PC-9 (cell line): ENCODE results near the gene ROBO2. TPM values are rescaled to one million over a fixed set of nuclear protein-coding genes. Genes with fewer than 3 reads are reported as not detected.
A peak's percentile ranks its signal among the peaks of the same experiment; 100 is the strongest.

Source experiments
- BruUV-seq: library from RNA; stranded (reverse); fragments of 400-500 nt; replicated peaks from 2 replicates; lab custom pipeline; 2021; lab: Mats Ljungman, UMichigan
- CTCF ChIA-PET: fragments of 300-600 bp; sonication (Branson Sonifier 250); formaldehyde crosslinking; loops from one replicate; lab custom pipeline; 2022; ENCODE audit warnings: antibody characterized with exemption; lab: Charles Lee
- POLR2A ChIA-PET: fragments of 300-600 bp; sonication (Branson Sonifier 250); formaldehyde crosslinking; loops from one replicate; lab custom pipeline; 2022; ENCODE audit warnings: antibody characterized with exemption; ENCODE audit not compliant: unreplicated experiment; lab: Charles Lee
- DNase-seq, 2 experiments: peaks; one replicate each; pipeline versions ENCODE4 v3.0.0 to v3.0.0-alpha.2; 2015 to 2022; ENCODE audit warnings: mixed read lengths in 1 of 2
- H2AFZ ChIP-seq: fragments of 200-600 bp; sonication (generic); 2 replicates; pipeline ENCODE4 v1.8.1; 2017; ENCODE audit warnings: antibody characterized with exemption
- H3F3A ChIP-seq: fragments of 200-600 bp; sonication (generic); 2 replicates; pipeline ENCODE4 v1.8.1; 2017; ENCODE audit warnings: antibody characterized with exemption, mild to moderate bottlenecking, low read depth; ENCODE audit not compliant: insufficient read depth
- H3K27ac ChIP-seq: fragments of 200-600 bp; sonication (generic); 2 replicates; pipeline ENCODE4 v1.6.1; 2016; ENCODE audit warnings: mixed run types
- H3K27me3 ChIP-seq: fragments of 200-600 bp; sonication (generic); 2 replicates; pipeline ENCODE4 v1.6.1; 2016; ENCODE audit warnings: low read depth, mixed run types; ENCODE audit not compliant: insufficient read depth
- H3K36me3 ChIP-seq: fragments of 200-600 bp; sonication (generic); 2 replicates; pipeline ENCODE4 v1.6.1; 2016; ENCODE audit warnings: low read depth, mixed run types
- H3K4me1 ChIP-seq: fragments of 200-600 bp; sonication (generic); replicated peaks from 2 replicates; pipeline ENCODE4 v1.6.1; 2016; ENCODE audit warnings: mixed run types; ENCODE audit not compliant: insufficient read depth
- H3K4me2 ChIP-seq: fragments of 200-600 bp; sonication (generic); 2 replicates; pipeline ENCODE4 v1.6.1; 2017; ENCODE audit warnings: mixed run types
- H3K4me3 ChIP-seq: fragments of 200-600 bp; sonication (generic); 2 replicates; pipeline ENCODE4 v1.6.1; 2016; ENCODE audit warnings: mixed run types
- H3K79me2 ChIP-seq: fragments of 200-600 bp; sonication (generic); 2 replicates; pipeline ENCODE4 v1.6.1; 2017; ENCODE audit warnings: low read depth, mixed run types
- H3K9me2 ChIP-seq: fragments of 200-600 bp; sonication (generic); 2 replicates; pipeline ENCODE4 v1.8.1; 2017; ENCODE audit warnings: mild to moderate bottlenecking; ENCODE audit not compliant: insufficient read depth
- H3K9me3 ChIP-seq: fragments of 200-600 bp; sonication (generic); 2 replicates; pipeline ENCODE4 v1.8.1; 2016; ENCODE audit warnings: low read depth; ENCODE audit not compliant: insufficient read depth
- H4K20me1 ChIP-seq: fragments of 200-600 bp; sonication (generic); 2 replicates; pipeline ENCODE4 v1.8.1; 2017; ENCODE audit not compliant: insufficient read depth
- CTCF ChIP-seq: fragments of 200-600 bp; sonication (generic); conservative IDR thresholded peaks from 2 replicates; pipeline ENCODE4 v1.6.1; 2017; ENCODE audit warnings: mixed run types, antibody characterized with exemption, mild to moderate bottlenecking, moderate library complexity
- EZH2 ChIP-seq: fragments of 200-600 bp; sonication (generic); IDR thresholded peaks from 2 replicates; pipeline ENCODE4 v1.8.0; 2017; ENCODE audit warnings: antibody characterized with exemption, low read depth
- intact Hi-C: fragments of 100-400 bp; cut with micrococcal nuclease; formaldehyde crosslinking; loops from one replicate; pipeline ENCODE4 v1.10.0; 2022; ENCODE audit not compliant: unreplicated experiment
- total RNA-seq: library from RNA; stranded (reverse); gene quantifications from 2 replicates; pipeline ENCODE4 v1.2.3, GENCODE V29; 2021

Gene ROBO2
- total RNA-seq, 1 experiment from 2014 or later = 0.39 TPM

- H3K9me2 ChIP-seq = no peaks in the 10 kb centered on the region
- no peak overlapping the region for H2AFZ ChIP-seq
- TF ChIP-seq EZH2 = no peak
- no peak for TF ChIP-seq CTCF
- DNase-seq = no peak
- H3K4me3 ChIP-seq = no peak overlapping the region
- no peaks in the 10 kb centered on the region for H3K9me3 ChIP-seq
- intact Hi-C loops = no loop called here
- H3F3A ChIP-seq = no peaks in the 10 kb centered on the region
- no peaks in the 10 kb centered on the region for H3K4me1 ChIP-seq
- H3K79me2 ChIP-seq = no peaks in the 10 kb centered on the region
- BruUV-seq = no TSS peak
- H3K27ac ChIP-seq = no peak overlapping the region
- no peaks in the 10 kb centered on the region for H3K36me3 ChIP-seq
- ChIA-PET POLR2A (no interaction called here), CTCF (no interaction called here)
- H4K20me1 ChIP-seq = no peaks in the 10 kb centered on the region
- H3K4me2 ChIP-seq = no peak overlapping the region
- no peaks in the 10 kb centered on the region for H3K27me3 ChIP-seq
Measured at GRCh38 chr3:77028005-77028404, 11.9 kb upstream of the ROBO2 start.

GRCh38 chr3:77038468-77038929, 1.4 kb upstream of the ROBO2 start:
- ChIA-PET POLR2A (interaction anchor here (0.6 kb wide), 1 partner anchor 1552 kb away, joined by 3 read pairs; no protein-coding TSS in a partner anchor), CTCF (interaction anchor here (1.3 kb wide), 1 partner anchor 1607 kb away, joined by 9 read pairs; no protein-coding TSS in a partner anchor)
- H3K9me2 ChIP-seq = no peaks in the 10 kb centered on the region
- no peaks in the 10 kb centered on the region for H4K20me1 ChIP-seq
- peaks cover 7% of the 10 kb centered on the region; the same call in 1 of the 2 replicates for H3K27me3 ChIP-seq
- H3K4me1 ChIP-seq = no peaks in the 10 kb centered on the region
- no peaks in the 10 kb centered on the region for H3K79me2 ChIP-seq
- H2AFZ ChIP-seq = no peak overlapping the region
- H3K36me3 ChIP-seq = no peaks in the 10 kb centered on the region
- no peaks in the 10 kb centered on the region for H3F3A ChIP-seq
- H3K27ac ChIP-seq = no peak overlapping the region
- no peak overlapping the region for H3K4me3 ChIP-seq
- DNase-seq = peak in 1 of 2 experiments; percentile 45
- no peaks in the 10 kb centered on the region for H3K9me3 ChIP-seq
- BruUV-seq = no TSS peak
- no peak overlapping the region for H3K4me2 ChIP-seq
- intact Hi-C loops = loop anchor here (1.0 to 2.0 kb wide), 2 partner anchors 216 to 1607 kb away; no protein-coding TSS in a partner anchor
- no peak for TF ChIP-seq EZH2
- TF ChIP-seq CTCF = peak; percentile 62

DNA sequence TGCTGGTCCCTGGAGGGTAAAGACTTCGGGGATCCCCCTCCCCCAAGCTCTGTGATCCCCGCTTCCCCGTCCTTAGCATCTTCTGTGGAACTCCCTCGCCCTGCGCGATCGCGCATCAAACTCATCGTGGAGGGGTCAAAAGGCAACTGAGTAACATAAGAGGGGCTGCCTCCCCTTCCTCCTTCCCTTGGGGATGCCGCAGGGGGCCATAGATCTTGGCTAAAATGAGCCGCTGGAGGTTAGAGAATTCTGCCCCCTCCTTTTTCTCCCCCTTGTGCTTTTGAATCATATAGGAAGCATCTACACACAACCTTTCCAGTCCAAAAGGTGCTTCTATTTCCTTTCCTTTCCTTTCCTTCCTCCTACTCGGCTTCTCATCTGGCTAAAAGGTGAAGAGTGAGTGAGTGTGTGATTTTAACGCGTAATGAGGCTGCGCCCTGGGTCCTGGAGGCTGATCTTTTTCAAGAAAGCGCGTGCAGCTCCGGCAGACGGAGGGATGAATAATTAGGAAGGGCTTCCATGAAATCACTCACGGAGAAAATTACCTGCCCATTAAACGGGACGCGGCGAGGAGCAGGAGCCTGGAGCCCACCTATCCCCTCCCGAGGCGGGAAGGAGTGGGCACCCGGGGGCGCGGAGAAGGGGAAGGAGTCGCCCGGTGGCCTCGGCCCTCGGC, 831 bp upstream of the ROBO2 start:
- H3K4me3 ChIP-seq = no peak overlapping the region

More for the DNA sequence above, 831 bp upstream of the ROBO2 start:
- TF ChIP-seq CTCF (no peak), EZH2 (no peak)
- Histone ChIP-seq H3K36me3 (no peaks in the 10 kb centered on the region), H4K20me1 (no peaks in the 10 kb centered on the region), H3K27me3 (peaks cover 7% of the 10 kb centered on the region; the same call in 1 of the 2 replicates), H3K4me1 (no peaks in the 10 kb centered on the region), H3F3A (no peaks in the 10 kb centered on the region), H2AFZ (no peak overlapping the region), H3K79me2 (no peaks in the 10 kb centered on the region), H3K4me2 (no peak overlapping the region), H3K27ac (no peak overlapping the region), H3K9me3 (no peaks in the 10 kb centered on the region), H3K9me2 (no peaks in the 10 kb centered on the region)
- CTCF ChIA-PET = interaction anchor here (1.3 kb wide), 1 partner anchor 1607 kb away, joined by 9 read pairs; no protein-coding TSS in a partner anchor
- POLR2A ChIA-PET = no interaction called here
- BruUV-seq = no TSS peak
- intact Hi-C loops = loop anchor here (1.0 to 2.0 kb wide), 2 partner anchors 216 to 1606 kb away; no protein-coding TSS in a partner anchor
- no peak for DNase-seq
